ENCODE data around the gene KIF6. TPM values are rescaled to one million over a fixed set of nuclear protein-coding genes. Genes with fewer than 3 reads are reported as not detected.

Gene KIF6
- total RNA-seq, 5 donors from 2014 or later (not counting 1 experiment from before 2014, with no cell fraction given) = 0.53 TPM; not detected in 4

- H3K4me3 Mint-ChIP-seq = no peak overlapping the region
- Histone ChIP-seq H3K9me3 (no peaks in the 10 kb centered on the region), H3K4me3 (ENCODE audit: control insufficient read depth in 1 of 2, extremely low read depth in 1 of 2, low read length in 1 of 2) (no peak overlapping the region), H3K4me1 (ENCODE audit: control insufficient read depth in 1 of 2, extremely low read depth in 1 of 2, insufficient read depth in 2 of 2, low read length in 2 of 2) (no peaks in the 10 kb centered on the region), H3K27me3 (replicated peaks in 1 of 2; ENCODE audit: control insufficient read depth in 2 of 2, extremely low read depth in 1 of 2, insufficient read depth in 2 of 2, low read length in 1 of 2) (peaks cover 0 to 12% of the 10 kb centered on the region in 2 experiments), H3K27ac (ENCODE audit: low read length) (no peak overlapping the region), H3K36me3 (ENCODE audit: control insufficient read depth in 2 of 2, extremely low read depth in 1 of 2, insufficient read depth in 1 of 2, low read length in 1 of 2) (no peaks in the 10 kb centered on the region)
- H3K27me3 Mint-ChIP-seq = peaks cover 0 to 5% of the 10 kb centered on the region in 2 donors
- POLR2A ChIA-PET = no interaction called here
- 81% methylated on average over 14 of the region's 15 CpGs for WGBS (ENCODE audit: insufficient coverage)
- CTCF ChIA-PET = no interaction called here
- ATAC-seq (replicated peaks in 1 of 4) (no peak), DNase-seq (no peak)
- no peak overlapping the region for H3K27ac Mint-ChIP-seq
- H3K36me3 Mint-ChIP-seq = no peaks in the 10 kb centered on the region
- H3K9me3 Mint-ChIP-seq = no peaks in the 10 kb centered on the region
- H3K4me1 Mint-ChIP-seq = no peaks in the 10 kb centered on the region
Measured at GRCh38 chr6:39348740-39349139, 376.5 kb downstream of the KIF6 start.

- H3K4me3 ChIP-seq (ENCODE audit: control insufficient read depth in 1 of 2, extremely low read depth in 1 of 2, low read length in 1 of 2) = no peak overlapping the region
- no peaks in the 10 kb centered on the region for H3K9me3 ChIP-seq
- H3K27me3 ChIP-seq (replicated peaks in 1 of 2; ENCODE audit: control insufficient read depth in 2 of 2, extremely low read depth in 1 of 2, insufficient read depth in 2 of 2, low read length in 1 of 2) = peaks cover 0 to 16% of the 10 kb centered on the region in 2 experiments
- Mint-ChIP-seq H3K9me3 (no peaks in the 10 kb centered on the region), H3K4me1 (peaks cover 0 to 2% (median 0%) of the 10 kb centered on the region in 3 donors), H3K27me3 (peaks cover 0 to 5% of the 10 kb centered on the region in 2 donors), H3K36me3 (no peaks in the 10 kb centered on the region), H3K4me3 (no peak overlapping the region), H3K27ac (no peak overlapping the region)
- DNase-seq (peak in 30 of 35 experiments; percentile 11 to 61 (median 31)), ATAC-seq (replicated peaks in 1 of 4) (peak in 3 of 4 experiments; percentile 48 to 73 (median 61))
- ChIA-PET POLR2A (no interaction called here), CTCF (no interaction called here)
- H3K27ac ChIP-seq (ENCODE audit: low read length) = no peak overlapping the region
- 30% methylated on average over 8 of the region's 9 CpGs for WGBS (ENCODE audit: insufficient coverage)
- H3K36me3 ChIP-seq (ENCODE audit: control insufficient read depth in 2 of 2, extremely low read depth in 1 of 2, insufficient read depth in 1 of 2, low read length in 1 of 2) = no peaks in the 10 kb centered on the region
- H3K4me1 ChIP-seq (ENCODE audit: control insufficient read depth in 1 of 2, extremely low read depth in 1 of 2, insufficient read depth in 2 of 2, low read length in 2 of 2) = peaks cover 0 to 3% of the 10 kb centered on the region in 2 experiments
Measured at GRCh38 chr6:39347906-39348585, 377.2 kb downstream of the KIF6 start.

- H3K36me3 ChIP-seq (ENCODE audit: control insufficient read depth in 2 of 2, extremely low read depth in 1 of 2, insufficient read depth in 1 of 2, low read length in 1 of 2) = no peaks in the 10 kb centered on the region
- no peak overlapping the region for H3K4me3 Mint-ChIP-seq
Measured at GRCh38 chr6:39347206-39347605, 378.0 kb downstream of the KIF6 start.

GRCh38 chr6:39344821-39345280 lies 380.4 kb downstream of the KIF6 start:
- ChIA-PET CTCF (no interaction called here), POLR2A (no interaction called here)
- no peak overlapping the region for H3K27ac ChIP-seq (ENCODE audit: low read length)
- DNase-seq = no peak
- H3K9me3 ChIP-seq = no peaks in the 10 kb centered on the region
- H3K27ac Mint-ChIP-seq = no peak overlapping the region
- no peaks in the 10 kb centered on the region for H3K36me3 ChIP-seq (ENCODE audit: control insufficient read depth in 2 of 2, extremely low read depth in 1 of 2, insufficient read depth in 1 of 2, low read length in 1 of 2)
- H3K4me3 ChIP-seq (ENCODE audit: control insufficient read depth in 1 of 2, extremely low read depth in 1 of 2, low read length in 1 of 2) = no peak overlapping the region
- peaks cover 0 to 34% of the 10 kb centered on the region in 2 experiments for H3K27me3 ChIP-seq (replicated peaks in 1 of 2; ENCODE audit: control insufficient read depth in 2 of 2, extremely low read depth in 1 of 2, insufficient read depth in 2 of 2, low read length in 1 of 2)
- no peaks in the 10 kb centered on the region for H3K36me3 Mint-ChIP-seq
- H3K27me3 Mint-ChIP-seq = peaks cover 2 to 8% of the 10 kb centered on the region in 2 donors
- H3K4me1 Mint-ChIP-seq = peaks cover 0 to 2% (median 0%) of the 10 kb centered on the region in 3 donors
- H3K4me1 ChIP-seq (ENCODE audit: control insufficient read depth in 1 of 2, extremely low read depth in 1 of 2, insufficient read depth in 2 of 2, low read length in 2 of 2) = peaks cover 0 to 3% of the 10 kb centered on the region in 2 experiments
- no peaks in the 10 kb centered on the region for H3K9me3 Mint-ChIP-seq
- H3K4me3 Mint-ChIP-seq = no peak overlapping the region
- no peak for ATAC-seq (replicated peaks in 1 of 4)
- 83% methylated on average over 5 of the region's 7 CpGs for WGBS (ENCODE audit: insufficient coverage)

More at GRCh38 chr6:39347206-39347605, 378.0 kb downstream of the KIF6 start:
- peaks cover 0 to 2% (median 0%) of the 10 kb centered on the region in 3 donors for H3K4me1 Mint-ChIP-seq
- H3K36me3 Mint-ChIP-seq = no peaks in the 10 kb centered on the region
- DNase-seq (no peak), ATAC-seq (replicated peaks in 1 of 4) (no peak)
- 76% methylated on average over 2 of the region's 6 CpGs for WGBS (ENCODE audit: insufficient coverage)
- Histone ChIP-seq H3K9me3 (no peaks in the 10 kb centered on the region), H3K4me1 (ENCODE audit: control insufficient read depth in 1 of 2, extremely low read depth in 1 of 2, insufficient read depth in 2 of 2, low read length in 2 of 2) (peaks cover 0 to 3% of the 10 kb centered on the region in 2 experiments), H3K27me3 (replicated peaks in 1 of 2; ENCODE audit: control insufficient read depth in 2 of 2, extremely low read depth in 1 of 2, insufficient read depth in 2 of 2, low read length in 1 of 2) (peaks cover 0 to 21% of the 10 kb centered on the region in 2 experiments), H3K4me3 (ENCODE audit: control insufficient read depth in 1 of 2, extremely low read depth in 1 of 2, low read length in 1 of 2) (no peak overlapping the region), H3K27ac (ENCODE audit: low read length) (no peak overlapping the region)
- ChIA-PET CTCF (interaction anchor here in 1 of 2 donors (0.6 kb wide), 1 partner anchor 178 kb away, joined by 3 read pairs; no protein-coding TSS in a partner anchor), POLR2A (no interaction called here)
- H3K9me3 Mint-ChIP-seq = no peaks in the 10 kb centered on the region
- H3K27ac Mint-ChIP-seq = no peak overlapping the region
- H3K27me3 Mint-ChIP-seq = peaks cover 0 to 5% of the 10 kb centered on the region in 2 donors

- WGBS (ENCODE audit: insufficient coverage) = 78% methylated on average over 9 of the region's 9 CpGs
- peaks cover 0 to 3% of the 10 kb centered on the region in 2 experiments for H3K4me1 ChIP-seq (ENCODE audit: control insufficient read depth in 1 of 2, extremely low read depth in 1 of 2, insufficient read depth in 2 of 2, low read length in 2 of 2)
- H3K9me3 Mint-ChIP-seq = no peaks in the 10 kb centered on the region
- H3K27me3 ChIP-seq (replicated peaks in 1 of 2; ENCODE audit: control insufficient read depth in 2 of 2, extremely low read depth in 1 of 2, insufficient read depth in 2 of 2, low read length in 1 of 2) = peaks cover 0 to 43% of the 10 kb centered on the region in 2 experiments
- ATAC-seq (replicated peaks in 1 of 4) (no peak), DNase-seq (no peak)
- peaks cover 0 to 2% (median 0%) of the 10 kb centered on the region in 3 donors for H3K4me1 Mint-ChIP-seq
- no peaks in the 10 kb centered on the region for H3K9me3 ChIP-seq
- ChIA-PET POLR2A (no interaction called here), CTCF (interaction anchor here in 1 of 2 donors (0.7 kb wide), 1 partner anchor 60 kb away, joined by 3 read pairs; no protein-coding TSS in a partner anchor)
- H3K4me3 ChIP-seq (ENCODE audit: control insufficient read depth in 1 of 2, extremely low read depth in 1 of 2, low read length in 1 of 2) = no peak overlapping the region
- H3K27me3 Mint-ChIP-seq = peaks cover 5 to 16% of the 10 kb centered on the region in 2 donors
- no peaks in the 10 kb centered on the region for H3K36me3 ChIP-seq (ENCODE audit: control insufficient read depth in 2 of 2, extremely low read depth in 1 of 2, insufficient read depth in 1 of 2, low read length in 1 of 2)
- no peaks in the 10 kb centered on the region for H3K36me3 Mint-ChIP-seq
- H3K27ac Mint-ChIP-seq = no peak overlapping the region
- H3K27ac ChIP-seq (ENCODE audit: low read length) = no peak overlapping the region
- H3K4me3 Mint-ChIP-seq = no peak overlapping the region
Measured at GRCh38 chr6:39343396-39343870, 381.8 kb downstream of the KIF6 start.

- H3K4me1 Mint-ChIP-seq = peaks cover 0 to 3% (median 0%) of the 10 kb centered on the region in 3 donors
- H3K27me3 ChIP-seq (replicated peaks in 1 of 2; ENCODE audit: control insufficient read depth in 2 of 2, extremely low read depth in 1 of 2, insufficient read depth in 2 of 2, low read length in 1 of 2) = peaks cover 0 to 44% of the 10 kb centered on the region in 2 experiments
- ATAC-seq (replicated peaks in 1 of 4) (no peak), DNase-seq (no peak)
- H3K27ac ChIP-seq (ENCODE audit: low read length) = no peak overlapping the region
- H3K36me3 ChIP-seq (ENCODE audit: control insufficient read depth in 2 of 2, extremely low read depth in 1 of 2, insufficient read depth in 1 of 2, low read length in 1 of 2) = no peaks in the 10 kb centered on the region
- ChIA-PET CTCF (interaction anchor here in 1 of 2 donors (0.7 kb wide), 1 partner anchor 59 kb away, joined by 3 read pairs; no protein-coding TSS in a partner anchor), POLR2A (no interaction called here)
- no peaks in the 10 kb centered on the region for H3K9me3 Mint-ChIP-seq
- H3K4me1 ChIP-seq (ENCODE audit: control insufficient read depth in 1 of 2, extremely low read depth in 1 of 2, insufficient read depth in 2 of 2, low read length in 2 of 2) = peaks cover 0 to 3% of the 10 kb centered on the region in 2 experiments
- H3K27ac Mint-ChIP-seq = no peak overlapping the region
- peaks cover 10 to 19% of the 10 kb centered on the region in 2 donors for H3K27me3 Mint-ChIP-seq
- H3K36me3 Mint-ChIP-seq = no peaks in the 10 kb centered on the region
- 56% methylated on average over 7 of the region's 14 CpGs for WGBS (ENCODE audit: insufficient coverage)
- H3K4me3 Mint-ChIP-seq = no peak overlapping the region
- no peak overlapping the region for H3K4me3 ChIP-seq (ENCODE audit: control insufficient read depth in 1 of 2, extremely low read depth in 1 of 2, low read length in 1 of 2)
- no peaks in the 10 kb centered on the region for H3K9me3 ChIP-seq
Measured at GRCh38 chr6:39342692-39343395, 382.4 kb downstream of the KIF6 start.

Data from T-cell (primary cell).